ENCODE data around the gene NLGN1. TPM values are rescaled to one million over a fixed set of nuclear protein-coding genes. Genes with fewer than 3 reads are reported as not detected.

Gene NLGN1
- total and polyA plus RNA-seq, 2 experiments from 2014 or later, result 14.3 to 20.1 TPM

GRCh38 chr3:173685456-173685855 lies 287.9 kb downstream of the NLGN1 start:
- no peaks in the 10 kb centered on the region for H3K9me3 ChIP-seq (ENCODE audit: low read depth)
- H3K79me2 ChIP-seq (ENCODE audit: insufficient read depth), result no peaks in the 10 kb centered on the region
- WGBS, 2 experiments (ENCODE audit: low coverage in 1 of 2, low lambda C conversion rate in 2 of 2, missing lambda C conversion rate in 2 of 2), result 87% methylated on average over 2 of the region's 2 CpGs
- H4K20me1 ChIP-seq (ENCODE audit: insufficient read depth), result no peaks in the 10 kb centered on the region
- DNase-seq, result no peak
- no peak overlapping the region for H2AFZ ChIP-seq
- no peak overlapping the region for H3K9ac ChIP-seq
- no peaks in the 10 kb centered on the region for H3F3A ChIP-seq (ENCODE audit: insufficient read depth)
- TF ChIP-seq EZH2phosphoT487 (IDR thresholded peaks at IDR 0.05; ENCODE audit: insufficient read depth, low read depth), result no peak
- no peak for TF ChIP-seq EZH2 (IDR thresholded peaks at IDR 0.05; ENCODE audit: insufficient read depth, poor library complexity, severe bottlenecking)
- H3K4me3 ChIP-seq, result no peak overlapping the region
- no peak overlapping the region for H3K27ac ChIP-seq
- in situ Hi-C loops (cut with MboI), result no loop called here
- no peaks in the 10 kb centered on the region for H3K27me3 ChIP-seq (replicated peaks; ENCODE audit: insufficient read depth)
- H3K4me2 ChIP-seq (ENCODE audit: unreplicated experiment), result no peak overlapping the region
- peaks cover 12% of the 10 kb centered on the region for H3K4me1 ChIP-seq (ENCODE audit: insufficient read depth)
- H3K36me3 ChIP-seq (ENCODE audit: low read depth), result no peaks in the 10 kb centered on the region
- no peaks in the 10 kb centered on the region for H3K9me2 ChIP-seq (ENCODE audit: insufficient read depth)

DNA sequence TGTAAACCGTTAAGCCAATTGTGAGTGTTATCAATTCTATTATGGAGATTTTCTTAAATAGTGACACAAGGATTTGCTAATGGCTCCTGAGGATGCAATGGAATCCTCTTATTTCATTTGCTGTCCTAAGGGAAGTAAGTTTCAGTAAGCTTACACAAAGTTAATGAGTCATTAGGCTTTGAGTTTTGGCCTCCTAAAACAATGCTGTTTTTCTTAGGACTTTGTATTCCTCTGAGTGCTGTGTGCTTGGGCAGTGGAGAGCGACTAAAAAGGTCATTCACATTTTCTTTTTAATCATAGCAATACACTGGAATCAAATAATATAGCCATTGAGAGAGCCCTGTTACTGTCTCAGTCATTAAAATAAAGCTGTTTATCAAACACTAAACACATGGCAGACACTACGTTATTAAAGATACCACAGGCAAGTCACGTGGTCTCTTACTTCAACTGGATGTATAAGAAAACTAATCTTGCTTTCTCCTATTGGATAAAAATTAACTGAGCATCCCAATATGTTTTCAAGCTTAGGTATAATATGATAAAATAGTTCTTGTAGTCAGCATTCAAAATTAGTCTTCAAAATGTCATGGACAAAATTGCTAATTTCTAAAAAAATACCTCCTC lies 290.8 kb downstream of the NLGN1 start:
- TF ChIP-seq EZH2phosphoT487 (IDR thresholded peaks at IDR 0.05; ENCODE audit: insufficient read depth, low read depth) (no peak), EZH2 (IDR thresholded peaks at IDR 0.05; ENCODE audit: insufficient read depth, poor library complexity, severe bottlenecking) (no peak)
- Histone ChIP-seq H3K9me3 (ENCODE audit: low read depth) (no peaks in the 10 kb centered on the region), H3K9me2 (ENCODE audit: insufficient read depth) (no peaks in the 10 kb centered on the region), H3K9ac (no peak overlapping the region), H3K27ac (no peak overlapping the region), H3K4me1 (ENCODE audit: insufficient read depth) (peaks cover 8% of the 10 kb centered on the region), H3F3A (ENCODE audit: insufficient read depth) (no peaks in the 10 kb centered on the region), H4K20me1 (ENCODE audit: insufficient read depth) (no peaks in the 10 kb centered on the region), H3K79me2 (ENCODE audit: insufficient read depth) (no peaks in the 10 kb centered on the region), H3K4me3 (no peak overlapping the region), H3K4me2 (ENCODE audit: unreplicated experiment) (no peak overlapping the region), H2AFZ (no peak overlapping the region), H3K36me3 (ENCODE audit: low read depth) (no peaks in the 10 kb centered on the region), H3K27me3 (replicated peaks; ENCODE audit: insufficient read depth) (no peaks in the 10 kb centered on the region)
- 79 to 88% methylated on average over 4 of the region's 4 CpGs for WGBS, 2 experiments (ENCODE audit: low coverage in 1 of 2, low lambda C conversion rate in 2 of 2, missing lambda C conversion rate in 2 of 2)
- in situ Hi-C loops (cut with MboI), result no loop called here
- DNase-seq, result peak; percentile 7

DNA sequence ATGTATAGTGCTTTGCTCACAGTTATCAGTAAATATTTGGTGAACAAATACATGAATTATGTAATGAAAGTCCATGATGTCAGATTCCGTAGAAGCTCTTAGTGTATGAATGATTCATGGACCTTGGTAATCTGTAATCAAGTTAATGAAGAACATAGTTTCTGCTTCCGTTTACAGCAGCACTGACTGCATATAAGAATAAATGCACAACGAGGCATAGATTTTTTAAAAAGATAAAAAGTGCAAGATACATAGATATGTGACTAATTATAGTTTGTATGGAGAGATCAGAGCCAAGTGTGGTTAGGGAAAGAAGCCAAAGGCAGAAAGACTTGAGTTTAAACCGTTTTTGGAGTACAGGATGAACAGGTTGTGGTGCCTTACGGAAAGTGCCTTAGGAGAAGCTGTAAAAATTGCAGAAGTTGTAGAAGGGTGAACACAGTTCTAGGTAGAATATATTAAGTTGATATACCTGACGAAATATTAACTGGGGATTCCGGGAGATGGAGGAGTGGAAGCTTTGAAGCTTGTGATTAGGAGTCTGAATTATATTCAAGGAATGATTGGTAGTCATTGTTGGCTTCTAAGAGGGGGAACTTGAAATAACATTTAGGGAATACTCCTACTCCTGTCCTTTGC lies 293.1 kb downstream of the NLGN1 start:
- Histone ChIP-seq H3K9ac (no peak overlapping the region), H2AFZ (no peak overlapping the region), H3F3A (ENCODE audit: insufficient read depth) (no peaks in the 10 kb centered on the region), H3K4me2 (ENCODE audit: unreplicated experiment) (no peak overlapping the region), H3K9me3 (ENCODE audit: low read depth) (no peaks in the 10 kb centered on the region), H3K4me3 (no peak overlapping the region), H4K20me1 (ENCODE audit: insufficient read depth) (no peaks in the 10 kb centered on the region), H3K27me3 (replicated peaks; ENCODE audit: insufficient read depth) (no peaks in the 10 kb centered on the region), H3K9me2 (ENCODE audit: insufficient read depth) (no peaks in the 10 kb centered on the region), H3K27ac (no peak overlapping the region), H3K4me1 (ENCODE audit: insufficient read depth) (peaks cover 8% of the 10 kb centered on the region), H3K36me3 (ENCODE audit: low read depth) (no peaks in the 10 kb centered on the region), H3K79me2 (ENCODE audit: insufficient read depth) (no peaks in the 10 kb centered on the region)
- TF ChIP-seq EZH2 (IDR thresholded peaks at IDR 0.05; ENCODE audit: insufficient read depth, poor library complexity, severe bottlenecking) (no peak), EZH2phosphoT487 (IDR thresholded peaks at IDR 0.05; ENCODE audit: insufficient read depth, low read depth) (no peak)
- in situ Hi-C loops (cut with MboI), result no loop called here
- DNase-seq, result peak; percentile 31
- 39 to 41% methylated on average over 7 of the region's 7 CpGs for WGBS, 2 experiments (ENCODE audit: low coverage in 1 of 2, low lambda C conversion rate in 2 of 2, missing lambda C conversion rate in 2 of 2)

DNA sequence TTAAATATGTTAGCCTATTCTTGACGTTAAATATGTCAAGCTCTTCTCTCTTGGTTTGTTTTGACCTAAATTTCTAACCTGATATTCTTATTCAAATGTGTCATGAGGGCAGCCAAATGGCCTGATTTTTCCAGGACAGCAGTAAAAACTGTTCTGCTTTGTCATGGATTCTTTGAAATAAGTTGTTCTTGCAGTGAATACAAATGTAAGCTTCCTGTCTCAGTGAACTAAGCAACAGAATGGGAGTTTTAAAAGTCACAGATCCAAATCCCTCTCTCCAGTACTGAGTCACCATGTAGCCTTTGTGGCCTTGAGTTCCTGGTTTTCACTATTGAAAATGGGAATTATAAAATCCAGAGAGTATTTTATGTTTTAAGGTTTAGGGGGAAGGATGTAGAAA lies 301.8 kb downstream of the NLGN1 start:
- H3K79me2 ChIP-seq (ENCODE audit: insufficient read depth), result no peaks in the 10 kb centered on the region
- WGBS, 2 experiments (ENCODE audit: low coverage in 1 of 2, low lambda C conversion rate in 2 of 2, missing lambda C conversion rate in 2 of 2), result 72 to 75% methylated on average over 1 of the region's 1 CpG
- H3K9me2 ChIP-seq (ENCODE audit: insufficient read depth), result no peaks in the 10 kb centered on the region
- no peak overlapping the region for H3K27ac ChIP-seq
- no peak for DNase-seq
- TF ChIP-seq EZH2 (IDR thresholded peaks at IDR 0.05; ENCODE audit: insufficient read depth, poor library complexity, severe bottlenecking) (no peak), EZH2phosphoT487 (IDR thresholded peaks at IDR 0.05; ENCODE audit: insufficient read depth, low read depth) (no peak)
- no peak overlapping the region for H3K9ac ChIP-seq
- in situ Hi-C loops (cut with MboI), result no loop called here
- no peaks in the 10 kb centered on the region for H3K4me1 ChIP-seq (ENCODE audit: insufficient read depth)
- H3K27me3 ChIP-seq (replicated peaks; ENCODE audit: insufficient read depth), result no peaks in the 10 kb centered on the region
- no peaks in the 10 kb centered on the region for H3F3A ChIP-seq (ENCODE audit: insufficient read depth)
- no peak overlapping the region for H2AFZ ChIP-seq
- H4K20me1 ChIP-seq (ENCODE audit: insufficient read depth), result no peaks in the 10 kb centered on the region
- H3K4me2 ChIP-seq (ENCODE audit: unreplicated experiment), result no peak overlapping the region
- no peaks in the 10 kb centered on the region for H3K9me3 ChIP-seq (ENCODE audit: low read depth)
- no peak overlapping the region for H3K4me3 ChIP-seq
- H3K36me3 ChIP-seq (ENCODE audit: low read depth), result no peaks in the 10 kb centered on the region

All from GM23248 (cell line).